Measurements from ENCODE around the gene GCAT.

GCAT gene

GRCh38 chr22:37807410-37808293, at the start of gene GCAT:
Gene GCAT, plus strand, starts transcription at chr22:37807934. Its CDS starts 34 bp downstream, at chr22:37807968.
- peak; percentile 98 for DNase-seq (ENCODE audit: low spot score)

GRCh38 chr22:37758694-37759093, 49.0 kb upstream of the GCAT start:
- Histone ChIP-seq H3K4me3 (no peak overlapping the region), H3K27ac (no peak overlapping the region)
- no peak for TF ChIP-seq CTCF (IDR thresholded peaks at IDR 0.05)
- DNase-seq (ENCODE audit: low spot score) = no peak

More at GRCh38 chr22:37807410-37808293, at the start of gene GCAT:
- no peak for TF ChIP-seq CTCF (IDR thresholded peaks at IDR 0.05)
- H3K27ac ChIP-seq = peak within 1 kb of the TSS; percentile 61 to 87
- peak within 1 kb of the TSS; percentile 83 for H3K4me3 ChIP-seq

GRCh38 chr22:37759281-37759680, 48.5 kb upstream of the GCAT start:
- DNase-seq (ENCODE audit: low spot score) = no peak
- Histone ChIP-seq H3K27ac (no peak overlapping the region), H3K4me3 (no peak overlapping the region)
- TF ChIP-seq CTCF (IDR thresholded peaks at IDR 0.05) = no peak

GRCh38 chr22:37760152-37760551, 47.6 kb upstream of the GCAT start:
- no peak for DNase-seq (ENCODE audit: low spot score)
- TF ChIP-seq CTCF (IDR thresholded peaks at IDR 0.05) = no peak
- no peak overlapping the region for H3K27ac ChIP-seq
- H3K4me3 ChIP-seq = no peak overlapping the region

- TF ChIP-seq CTCF (IDR thresholded peaks at IDR 0.05) = no peak
- no peak overlapping the region for H3K27ac ChIP-seq
- H3K4me3 ChIP-seq = no peak overlapping the region
- no peak for DNase-seq (ENCODE audit: low spot score)
Observed at GRCh38 chr22:37762389-37762836, 45.3 kb upstream of the GCAT start.

GRCh38 chr22:37763012-37763411, 44.7 kb upstream of the GCAT start:
- no peak for TF ChIP-seq CTCF (IDR thresholded peaks at IDR 0.05)
- Histone ChIP-seq H3K27ac (no peak overlapping the region), H3K4me3 (no peak overlapping the region)
- DNase-seq (ENCODE audit: low spot score) = no peak

- TF ChIP-seq CTCF (IDR thresholded peaks at IDR 0.05) = no peak
- no peak overlapping the region for H3K27ac ChIP-seq
Observed at GRCh38 chr22:37763652-37764051, 44.1 kb upstream of the GCAT start.

More at GRCh38 chr22:37763652-37764051, 44.1 kb upstream of the GCAT start:
- no peak for DNase-seq (ENCODE audit: low spot score)
- H3K4me3 ChIP-seq = no peak overlapping the region

All from coronary artery (tissue), 2 donors.